MV-4-11 (cell line): ENCODE measurements around the gene TMEM44.
A peak's percentile ranks its signal among the peaks of the same experiment; 100 is the strongest.

Experiments used
- DNase-seq: peaks from one replicate; lab custom pipeline; 2025; lab: John Stamatoyannopoulos, UW

The TMEM44 gene

GRCh38 chr3:194579091-194579606, 54.1 kb downstream of the TMEM44 start:
- no peak for DNase-seq

GRCh38 chr3:194577986-194578905, 55.0 kb downstream of the TMEM44 start:
- DNase-seq, result peak; percentile 79

GRCh38 chr3:194575484-194576210, 57.6 kb downstream of the TMEM44 start:
- peak; percentile 91 for DNase-seq

GRCh38 chr3:194574639-194575483, 58.4 kb downstream of the TMEM44 start:
- no peak for DNase-seq

GRCh38 chr3:194573680-194574437, 59.4 kb downstream of the TMEM44 start:
- DNase-seq, result peak; percentile 55

- DNase-seq, result no peak
Measured at GRCh38 chr3:194572944-194573491, 60.2 kb downstream of the TMEM44 start.

GRCh38 chr3:194572143-194572789, 61.0 kb downstream of the TMEM44 start:
- no peak for DNase-seq

- peak; percentile 23 for DNase-seq
Measured at GRCh38 chr3:194571491-194572142, 61.6 kb downstream of the TMEM44 start.

- DNase-seq, result no peak
Measured at GRCh38 chr3:194570898-194571297, 62.3 kb downstream of the TMEM44 start.

- peak; percentile 97 for DNase-seq
Measured at GRCh38 chr3:194570235-194570634, 63.0 kb downstream of the TMEM44 start.

GRCh38 chr3:194569252-194569651, 64.0 kb downstream of the TMEM44 start:
- no peak for DNase-seq

GRCh38 chr3:194565597-194566190, 67.5 kb downstream of the TMEM44 start:
- no peak for DNase-seq

- DNase-seq, result no peak
Measured at GRCh38 chr3:194562986-194563385, 70.2 kb downstream of the TMEM44 start.

GRCh38 chr3:194561306-194561974, 71.8 kb downstream of the TMEM44 start:
- no peak for DNase-seq

- DNase-seq, result no peak
Measured at GRCh38 chr3:194560047-194560446, 73.2 kb downstream of the TMEM44 start.

GRCh38 chr3:194559530-194559929, 73.7 kb downstream of the TMEM44 start:
- no peak for DNase-seq

- DNase-seq, result peak; percentile 38
Measured at GRCh38 chr3:194556086-194557056, 76.8 kb downstream of the TMEM44 start.
